ENCODE measurements around the gene ZNF831.

ZNF831 gene

DNA sequence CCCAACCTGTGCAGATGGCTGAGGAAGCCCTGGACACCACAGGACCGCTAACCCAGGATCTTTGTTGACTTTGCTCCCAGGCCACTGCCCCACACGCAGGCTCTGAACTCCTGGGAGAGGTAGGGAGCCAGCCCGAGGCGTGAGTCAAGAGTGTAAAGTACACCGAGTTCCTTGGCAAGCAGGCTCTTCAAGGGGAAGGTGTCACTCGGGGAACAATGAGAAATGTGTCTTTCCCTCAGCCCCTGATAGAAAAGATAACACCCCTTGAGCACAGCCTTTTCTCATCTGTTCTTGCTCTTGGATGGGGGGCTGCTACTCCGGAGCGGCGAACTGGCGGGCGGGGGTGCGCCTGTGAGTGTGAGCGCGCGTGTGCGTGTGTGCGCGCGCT, 136.3 kb downstream of the ZNF831 start:
- no peak overlapping the region for H3K4me3 ChIP-seq (ENCODE audit: low read depth, low read length)

GRCh38 chr20:59300333-59301081, 136.9 kb downstream of the ZNF831 start, which contains the start of gene EDN3:
TSS of gene EDN3 (plus strand) at chr20:59300611. CDS start at chr20:59300813, 202 bp downstream.
- H3K4me3 ChIP-seq (ENCODE audit: low read depth, low read length) = peak within 1 kb of the TSS; percentile 48

- H3K4me3 ChIP-seq (ENCODE audit: low read depth, low read length) = no peak overlapping the region
Observed at GRCh38 chr20:59301343-59302007, 137.9 kb downstream of the ZNF831 start.

DNA sequence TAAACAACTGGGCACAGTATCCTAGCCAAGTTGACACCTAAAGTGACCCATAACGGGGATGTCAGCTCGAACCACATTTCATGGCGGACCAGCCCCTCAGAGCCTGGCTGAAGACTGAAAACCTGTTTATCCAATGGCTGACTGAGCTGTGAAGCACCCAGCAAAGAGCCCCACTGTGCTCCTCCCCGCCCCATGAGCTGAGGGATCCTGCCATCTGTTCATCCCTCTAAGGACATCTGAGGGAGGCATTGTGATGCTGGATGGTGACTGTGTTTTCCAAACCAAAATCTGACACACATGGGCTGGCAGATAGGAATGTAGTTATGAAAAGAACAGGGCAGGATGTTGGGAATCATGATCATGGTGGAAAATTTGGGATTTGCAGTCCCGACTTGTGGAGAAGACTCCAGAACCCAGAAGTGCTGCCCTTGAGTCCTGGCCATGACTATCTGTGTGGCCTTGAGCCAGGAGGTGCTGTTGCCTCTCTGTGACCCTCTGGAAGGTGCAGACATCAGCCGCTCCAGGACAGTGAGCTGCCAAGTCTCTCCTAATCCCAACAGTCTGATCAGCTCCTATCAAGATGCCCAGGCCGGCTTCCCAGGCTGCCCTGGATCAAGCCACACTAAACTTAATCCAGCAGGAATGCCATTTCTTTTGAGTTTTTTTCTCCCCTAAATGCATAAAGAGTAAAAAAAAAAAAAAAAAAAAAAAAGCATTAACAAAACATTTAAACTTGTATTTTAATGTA, 142.5 kb downstream of the ZNF831 start:
- H3K4me3 ChIP-seq (ENCODE audit: low read depth, low read length) = no peak overlapping the region

- no peak overlapping the region for H3K4me3 ChIP-seq (ENCODE audit: low read depth, low read length)
Observed at GRCh38 chr20:59307270-59307669, 143.6 kb downstream of the ZNF831 start.
